Measurements from ENCODE around the gene SCFD2.

- TF ChIP-seq POLR2AphosphoS5 (IDR thresholded peaks at IDR 0.05; ENCODE audit: low read depth), result no peak
- TF ChIP-seq CTCF (IDR thresholded peaks at IDR 0.05; ENCODE audit: insufficient read depth, low read length), result no peak
- TF ChIP-seq SPI1 (IDR thresholded peaks at IDR 0.05; ENCODE audit: borderline replicate concordance, low read depth), result no peak
- TF ChIP-seq GABPA (IDR thresholded peaks at IDR 0.05; ENCODE audit: low read depth), result no peak
Observed at GRCh38 chr4:52982946-52983340, 382.9 kb downstream of the SCFD2 start.

Measured in HL-60 (cell line).